GM19395 (cell line): ENCODE measurements around the gene SERPINB6.
"Not testable (repeated sequence)": the region's sequence is repeated elsewhere in the genome, so short reads cannot be mapped to it uniquely, and the experiment has no call there.

Experiments
- ATAC-seq: cut with Tn5 transposase; IDR thresholded peaks from one replicate; pipeline ENCODE4 v1.9.1; 2021; ENCODE audit warnings: mild to moderate bottlenecking, moderate library complexity; ENCODE audit not compliant: unreplicated experiment

The SERPINB6 gene

GRCh38 chr6:2977799-2978590, 6.6 kb upstream of the SERPINB6 start:
- ATAC-seq = no peak

GRCh38 chr6:2977290-2977689, 5.9 kb upstream of the SERPINB6 start:
- ATAC-seq = no peak

GRCh38 chr6:2976571-2977085, 5.3 kb upstream of the SERPINB6 start:
- no peak for ATAC-seq

GRCh38 chr6:2976060-2976459, 4.7 kb upstream of the SERPINB6 start:
- ATAC-seq = no peak

- no peak for ATAC-seq
Measured at GRCh38 chr6:2973676-2974075, 2.3 kb upstream of the SERPINB6 start.

GRCh38 chr6:2973180-2973579, 1.8 kb upstream of the SERPINB6 start:
- ATAC-seq = not testable (repeated sequence)

GRCh38 chr6:2972685-2973084, 1.3 kb upstream of the SERPINB6 start:
- not testable (repeated sequence) for ATAC-seq

GRCh38 chr6:2972219-2972487, 786 bp upstream of the SERPINB6 start:
- ATAC-seq = not testable (repeated sequence)

- no peak for ATAC-seq
Measured at GRCh38 chr6:2970753-2971419, 481 bp downstream of the SERPINB6 start.

- no peak for ATAC-seq
Measured at GRCh38 chr6:2970034-2970685, 1.2 kb downstream of the SERPINB6 start.

- ATAC-seq = no peak
Measured at GRCh38 chr6:2969549-2969948, 1.8 kb downstream of the SERPINB6 start.

GRCh38 chr6:2968600-2969135, 2.7 kb downstream of the SERPINB6 start:
- no peak for ATAC-seq

GRCh38 chr6:2967936-2968335, 3.4 kb downstream of the SERPINB6 start:
- no peak for ATAC-seq

- no peak for ATAC-seq
Measured at GRCh38 chr6:2966347-2966746, 5.0 kb downstream of the SERPINB6 start.

- ATAC-seq = no peak
Measured at GRCh38 chr6:2964793-2965505, 6.4 kb downstream of the SERPINB6 start.

GRCh38 chr6:2963756-2964155, 7.6 kb downstream of the SERPINB6 start:
- no peak for ATAC-seq

- ATAC-seq = no peak
Measured at GRCh38 chr6:2962636-2963035, 8.7 kb downstream of the SERPINB6 start.

GRCh38 chr6:2962004-2962403, 9.4 kb downstream of the SERPINB6 start:
- ATAC-seq = no peak

- no peak for ATAC-seq
Measured at GRCh38 chr6:2961506-2961905, 9.9 kb downstream of the SERPINB6 start.

- no peak for ATAC-seq
Measured at GRCh38 chr6:2960935-2961334, 10.4 kb downstream of the SERPINB6 start.
